Prostate gland (tissue), 2 donors: ENCODE results near the gene ABTB2.

Experiments
- POLR2A ChIP-seq: fragments of 450-650 bp; IDR thresholded peaks from one replicate; pipeline ENCODE4 v1.6.1; 2016; ENCODE audit warnings: antibody characterized with exemption, mild to moderate bottlenecking
- TF ChIP-seq, protein P1 (sequence below), 4 experiments: fragments of 200-600 bp in 2 of 4; fragments of 450-650 bp in 2 of 4; sonication (generic) in 2 of 4; IDR thresholded peaks; 1 replicate in 3 of 4; 2 replicates in 1 of 4; pipeline ENCODE4 v1.5.1; 2016 to 2019; ENCODE audit warnings: antibody characterized with exemption in 4 of 4, mild to moderate bottlenecking in 2 of 4, moderate library complexity in 2 of 4

DNA sequence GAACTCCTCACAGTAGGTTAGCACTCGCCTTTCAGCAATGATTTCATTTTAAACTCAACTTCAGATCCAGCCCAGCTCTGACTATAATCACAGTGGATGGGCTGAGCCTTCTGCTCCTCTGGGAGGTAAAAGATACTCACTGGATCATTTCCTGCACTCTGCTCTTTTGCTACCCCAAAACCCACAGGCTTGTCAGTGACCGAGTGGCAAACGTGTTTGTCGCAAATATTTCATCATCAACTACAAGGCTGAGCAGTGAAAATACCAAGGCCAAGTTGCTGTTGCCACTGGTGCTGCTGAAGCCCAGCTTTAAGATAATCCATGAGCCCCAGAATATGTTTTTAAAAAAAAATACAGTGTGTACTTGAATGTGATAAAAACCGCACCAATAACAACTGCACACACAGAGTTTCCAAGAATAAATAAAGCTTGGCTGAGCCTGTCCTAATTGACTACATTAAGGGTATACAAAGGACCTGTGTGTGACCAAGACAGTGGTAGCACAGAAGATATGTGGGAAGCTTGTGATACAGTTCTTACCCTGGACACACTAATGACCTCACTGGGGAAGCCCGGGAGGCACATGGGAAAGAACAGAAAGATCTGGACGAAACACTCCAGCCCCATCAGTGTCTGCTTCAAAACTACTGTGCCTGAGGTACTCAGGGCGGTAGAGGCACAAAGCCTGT lies 41.3 kb downstream of the ABTB2 start:
- TF ChIP-seq POLR2A, result no peak
- TF ChIP-seq, protein P1, sequence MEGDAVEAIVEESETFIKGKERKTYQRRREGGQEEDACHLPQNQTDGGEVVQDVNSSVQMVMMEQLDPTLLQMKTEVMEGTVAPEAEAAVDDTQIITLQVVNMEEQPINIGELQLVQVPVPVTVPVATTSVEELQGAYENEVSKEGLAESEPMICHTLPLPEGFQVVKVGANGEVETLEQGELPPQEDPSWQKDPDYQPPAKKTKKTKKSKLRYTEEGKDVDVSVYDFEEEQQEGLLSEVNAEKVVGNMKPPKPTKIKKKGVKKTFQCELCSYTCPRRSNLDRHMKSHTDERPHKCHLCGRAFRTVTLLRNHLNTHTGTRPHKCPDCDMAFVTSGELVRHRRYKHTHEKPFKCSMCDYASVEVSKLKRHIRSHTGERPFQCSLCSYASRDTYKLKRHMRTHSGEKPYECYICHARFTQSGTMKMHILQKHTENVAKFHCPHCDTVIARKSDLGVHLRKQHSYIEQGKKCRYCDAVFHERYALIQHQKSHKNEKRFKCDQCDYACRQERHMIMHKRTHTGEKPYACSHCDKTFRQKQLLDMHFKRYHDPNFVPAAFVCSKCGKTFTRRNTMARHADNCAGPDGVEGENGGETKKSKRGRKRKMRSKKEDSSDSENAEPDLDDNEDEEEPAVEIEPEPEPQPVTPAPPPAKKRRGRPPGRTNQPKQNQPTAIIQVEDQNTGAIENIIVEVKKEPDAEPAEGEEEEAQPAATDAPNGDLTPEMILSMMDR (IDR thresholded peaks at IDR 0.05), result no peak
